Measurements from ENCODE around the gene ADCK1. TPM values are rescaled to one million over a fixed set of nuclear protein-coding genes. Genes with fewer than 3 reads are reported as not detected.
"Not testable (repeated sequence)": the region's sequence is repeated elsewhere in the genome, so short reads cannot be mapped to it uniquely, and the experiment has no call there.

ADCK1 gene
- total RNA-seq, 4 donors from 2014 or later: 7.8 to 22.3 (median 12.6) TPM

DNA sequence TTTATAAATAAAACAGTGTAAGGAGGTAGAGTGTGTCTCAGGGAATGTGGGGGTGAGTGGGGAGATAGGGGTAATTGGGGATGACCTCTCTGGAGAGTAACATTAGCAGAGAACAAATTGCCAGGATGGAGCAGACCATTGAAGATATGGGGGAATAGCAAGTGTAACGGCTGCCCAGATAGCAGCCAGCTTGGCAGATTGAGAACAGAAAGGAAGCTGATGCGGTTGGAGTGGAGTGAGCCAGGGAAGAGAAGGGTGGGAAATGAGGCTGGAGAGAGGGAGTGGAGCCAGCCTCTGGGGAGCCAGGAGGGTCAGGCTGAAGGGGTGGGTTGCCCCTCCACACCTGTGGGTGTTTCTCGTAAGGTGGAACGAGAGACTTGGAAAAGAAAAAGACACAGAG lies 5.6 kb upstream of the ADCK1 start:
- H3K4me1 ChIP-seq: peaks cover 0 to 1% (median under 1%) of the 10 kb centered on the region in 4 donors
- no peak for DNase-seq
- in situ Hi-C loops (cut with MboI; ENCODE audit: low pct_ligation_motif_present in 1 of 4, low pct_unique_long_range_greater_than_20kb in 1 of 4, low sequenced_read_pairs in 3 of 4) (no loop called here), intact Hi-C loops (cut with DNase I; ENCODE audit: low total_unique reads) (no loop called here)
- WGBS, 2 donors (ENCODE audit: low coverage in 1 of 2): 64 to 75% methylated on average over 2 to 4 of the region's 4 CpGs
- H3K27me3 ChIP-seq: no peaks in the 10 kb centered on the region
- H3K36me3 ChIP-seq: no peaks in the 10 kb centered on the region
- no peaks in the 10 kb centered on the region for H3K9me3 ChIP-seq
- no peak overlapping the region for H3K27ac ChIP-seq
- H3K4me3 ChIP-seq: no peak overlapping the region
- TF ChIP-seq EP300 (IDR thresholded peaks at IDR 0.05; ENCODE audit: low read depth): no peak
- TF ChIP-seq, protein P1, sequence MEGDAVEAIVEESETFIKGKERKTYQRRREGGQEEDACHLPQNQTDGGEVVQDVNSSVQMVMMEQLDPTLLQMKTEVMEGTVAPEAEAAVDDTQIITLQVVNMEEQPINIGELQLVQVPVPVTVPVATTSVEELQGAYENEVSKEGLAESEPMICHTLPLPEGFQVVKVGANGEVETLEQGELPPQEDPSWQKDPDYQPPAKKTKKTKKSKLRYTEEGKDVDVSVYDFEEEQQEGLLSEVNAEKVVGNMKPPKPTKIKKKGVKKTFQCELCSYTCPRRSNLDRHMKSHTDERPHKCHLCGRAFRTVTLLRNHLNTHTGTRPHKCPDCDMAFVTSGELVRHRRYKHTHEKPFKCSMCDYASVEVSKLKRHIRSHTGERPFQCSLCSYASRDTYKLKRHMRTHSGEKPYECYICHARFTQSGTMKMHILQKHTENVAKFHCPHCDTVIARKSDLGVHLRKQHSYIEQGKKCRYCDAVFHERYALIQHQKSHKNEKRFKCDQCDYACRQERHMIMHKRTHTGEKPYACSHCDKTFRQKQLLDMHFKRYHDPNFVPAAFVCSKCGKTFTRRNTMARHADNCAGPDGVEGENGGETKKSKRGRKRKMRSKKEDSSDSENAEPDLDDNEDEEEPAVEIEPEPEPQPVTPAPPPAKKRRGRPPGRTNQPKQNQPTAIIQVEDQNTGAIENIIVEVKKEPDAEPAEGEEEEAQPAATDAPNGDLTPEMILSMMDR (IDR thresholded peaks at IDR 0.05): no peak
- TF ChIP-seq POLR2AphosphoS5 (IDR thresholded peaks at IDR 0.05): no peak
- TF ChIP-seq POLR2A (IDR thresholded peaks at IDR 0.05): no peak

DNA sequence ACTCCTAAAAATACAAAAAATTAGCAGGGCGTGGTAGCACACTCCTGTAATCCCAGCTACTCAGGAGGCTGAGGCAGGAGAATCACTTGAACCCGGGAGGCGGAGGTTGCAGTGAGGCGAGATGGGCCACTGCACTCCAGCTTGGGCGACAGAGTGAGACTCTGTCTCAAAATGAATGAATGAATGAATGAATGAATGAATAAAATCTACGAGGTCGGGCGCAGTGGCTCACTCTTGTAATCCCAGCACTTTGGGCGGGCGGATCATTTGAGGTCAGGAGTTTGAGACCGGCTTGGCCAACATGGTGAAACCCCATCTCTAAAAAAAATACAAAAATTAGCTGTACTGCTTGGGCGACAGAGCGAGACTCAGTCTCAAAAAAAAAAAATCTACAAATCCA lies 453 bp upstream of the ADCK1 start:
- H3K36me3 ChIP-seq; intact Hi-C loops (cut with DNase I; ENCODE audit: low total_unique reads); in situ Hi-C loops (cut with MboI; ENCODE audit: low pct_ligation_motif_present in 1 of 4, low pct_unique_long_range_greater_than_20kb in 1 of 4, low sequenced_read_pairs in 3 of 4); H3K4me1 ChIP-seq; H3K9me3 ChIP-seq; DNase-seq; H3K27me3 ChIP-seq: not testable (repeated sequence)
- 68 to 70% methylated on average over 8 to 13 of the region's 13 CpGs for WGBS, 2 donors (ENCODE audit: low coverage in 1 of 2)
- Histone ChIP-seq H3K27ac (peak overlapping the region; percentile 84 to 93 (median 88)), H3K4me3 (peak overlapping the region in 3 of 4 donors; percentile 62 to 95 (median 78))

DNA sequence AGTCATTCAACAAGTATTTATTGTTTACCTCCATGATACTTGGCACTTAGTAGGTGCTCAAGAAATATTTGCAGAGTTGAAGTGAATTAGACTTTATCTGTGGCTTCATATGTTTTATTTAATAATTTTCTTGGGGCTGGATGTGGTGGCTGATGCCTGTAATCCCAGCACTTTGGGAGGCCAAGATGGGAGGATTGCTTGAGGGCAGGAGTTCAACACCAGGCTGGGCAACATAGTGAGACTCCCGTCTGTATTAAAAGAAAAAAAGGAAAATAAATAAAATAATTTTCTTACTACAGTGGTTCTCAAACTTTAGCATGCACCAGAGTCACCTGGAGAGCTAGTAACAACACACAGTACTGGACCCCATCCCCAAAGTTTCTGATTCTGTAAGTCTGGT lies 905 bp downstream of the ADCK1 start:
- H3K4me1 ChIP-seq: peaks cover 0 to 10% (median 3%) of the 10 kb centered on the region in 4 donors
- TF ChIP-seq, protein P1 (IDR thresholded peaks at IDR 0.05): no peak
- TF ChIP-seq EP300 (IDR thresholded peaks at IDR 0.05; ENCODE audit: low read depth): no peak
- intact Hi-C loops (cut with DNase I; ENCODE audit: low total_unique reads) (no loop called here), in situ Hi-C loops (cut with MboI; ENCODE audit: low pct_ligation_motif_present in 1 of 4, low pct_unique_long_range_greater_than_20kb in 1 of 4, low sequenced_read_pairs in 3 of 4) (no loop called here)
- 80 to 88% methylated on average over 1 of the region's 1 CpG for WGBS, 2 donors (ENCODE audit: low coverage in 1 of 2)
- H3K9me3 ChIP-seq: no peaks in the 10 kb centered on the region
- no peak for DNase-seq
- peak overlapping the region in 2 of 4 donors; percentile 62 to 95 for H3K4me3 ChIP-seq
- H3K27ac ChIP-seq: peak overlapping the region in 3 of 4 donors; percentile 84 to 93 (median 84)
- no peaks in the 10 kb centered on the region for H3K27me3 ChIP-seq
- H3K36me3 ChIP-seq: no peaks in the 10 kb centered on the region

DNA sequence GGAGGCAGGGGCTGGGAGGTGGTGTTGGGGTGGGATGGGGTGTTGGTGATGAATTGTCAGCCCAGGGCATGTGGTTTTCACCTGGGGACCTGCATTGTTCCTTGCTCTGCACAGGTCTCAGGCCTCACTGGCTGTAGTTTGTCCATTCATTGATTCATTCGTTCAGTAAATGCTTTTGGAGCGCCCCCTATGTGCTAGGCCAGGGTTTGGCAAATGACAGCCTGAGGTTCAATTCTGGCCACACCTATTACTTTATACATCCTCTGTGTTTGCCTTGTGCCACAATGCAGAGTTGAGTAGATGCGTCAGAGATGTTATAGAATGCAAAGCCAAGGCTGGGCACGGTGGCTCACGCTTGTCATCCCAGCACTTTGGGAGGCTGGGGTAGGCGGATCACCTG lies 4.7 kb downstream of the ADCK1 start:
- in situ Hi-C loops (cut with MboI; ENCODE audit: low pct_ligation_motif_present in 1 of 4, low pct_unique_long_range_greater_than_20kb in 1 of 4, low sequenced_read_pairs in 3 of 4) (no loop called here), intact Hi-C loops (cut with DNase I; ENCODE audit: low total_unique reads) (no loop called here)
- WGBS, 2 donors (ENCODE audit: low coverage in 1 of 2): 50% methylated on average over 6 of the region's 6 CpGs; no CpG with 5 or more reads in 1 of the 2 donors
- TF ChIP-seq POLR2A (IDR thresholded peaks at IDR 0.05) (no peak), POLR2AphosphoS5 (IDR thresholded peaks at IDR 0.05) (no peak), EP300 (IDR thresholded peaks at IDR 0.05; ENCODE audit: low read depth) (no peak)
- TF ChIP-seq, protein P1 (IDR thresholded peaks at IDR 0.05): peak in 3 of 5 experiments; percentile 24 to 27 (median 24)
- no peak overlapping the region for H3K4me3 ChIP-seq
- no peaks in the 10 kb centered on the region for H3K27me3 ChIP-seq
- H3K27ac ChIP-seq: no peak overlapping the region
- no peaks in the 10 kb centered on the region for H3K9me3 ChIP-seq
- peak; percentile 31 for DNase-seq
- H3K36me3 ChIP-seq: no peaks in the 10 kb centered on the region
- peaks cover 0 to 7% (median under 1%) of the 10 kb centered on the region in 4 donors for H3K4me1 ChIP-seq

DNA sequence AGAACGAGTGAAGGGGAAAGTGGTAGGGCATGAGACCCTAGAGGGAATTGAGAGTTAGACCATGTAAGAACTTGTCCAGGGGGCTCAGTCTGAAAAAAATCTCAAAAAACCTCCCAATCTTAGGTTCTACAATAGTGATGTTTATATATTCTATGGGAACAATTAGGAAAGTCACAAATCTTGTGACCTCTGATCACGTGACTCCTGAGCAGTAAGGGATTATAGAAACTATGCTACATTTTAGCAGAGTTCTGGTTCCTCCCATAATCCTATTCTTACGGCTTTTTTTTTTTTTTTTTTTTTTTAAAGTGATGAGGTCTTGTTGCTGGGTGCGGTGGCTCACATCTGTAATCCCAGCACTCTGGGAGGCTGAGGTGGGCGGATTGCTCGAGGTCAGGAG lies 5.8 kb downstream of the ADCK1 start:
- DNase-seq: no peak
- WGBS, 2 donors (ENCODE audit: low coverage in 1 of 2): 86 to 97% methylated on average over 3 to 6 of the region's 6 CpGs
- no peaks in the 10 kb centered on the region for H3K9me3 ChIP-seq
- TF ChIP-seq, protein P1 (IDR thresholded peaks at IDR 0.05): no peak
- no peak for TF ChIP-seq POLR2A (IDR thresholded peaks at IDR 0.05)
- no peak for TF ChIP-seq POLR2AphosphoS5 (IDR thresholded peaks at IDR 0.05)
- TF ChIP-seq EP300 (IDR thresholded peaks at IDR 0.05; ENCODE audit: low read depth): no peak
- in situ Hi-C loops (cut with MboI; ENCODE audit: low pct_ligation_motif_present in 1 of 4, low pct_unique_long_range_greater_than_20kb in 1 of 4, low sequenced_read_pairs in 3 of 4) (no loop called here), intact Hi-C loops (cut with DNase I; ENCODE audit: low total_unique reads) (no loop called here)
- H3K27ac ChIP-seq: no peak overlapping the region
- peaks cover 0 to 2% (median 0%) of the 10 kb centered on the region in 4 donors for H3K4me1 ChIP-seq
- H3K4me3 ChIP-seq: no peak overlapping the region
- H3K27me3 ChIP-seq: no peaks in the 10 kb centered on the region
- no peaks in the 10 kb centered on the region for H3K36me3 ChIP-seq

Measured in transverse colon (tissue), 4 donors.